Transverse colon (tissue), 4 donors: ENCODE results near the gene ABRACL.

ENCODE experiments used
- CTCF ChIP-seq, 5 experiments: fragments of 200-600 bp in 3 of 5; fragments of 450-650 bp in 2 of 5; sonication (generic) in 3 of 5; IDR thresholded peaks; 1 replicate in 2 of 5; 2 replicates in 3 of 5; pipeline ENCODE4 v1.5.1; 2016 to 2017; ENCODE audit warnings: antibody characterized with exemption in 5 of 5, inconsistent platforms in 3 of 5, mild to moderate bottlenecking in 2 of 5, moderate library complexity in 1 of 5
- POLR2A ChIP-seq: fragments of 450-650 bp; IDR thresholded peaks from one replicate; pipeline ENCODE4 v1.6.1; 2016; ENCODE audit warnings: antibody characterized with exemption, mild to moderate bottlenecking, moderate library complexity
- POLR2AphosphoS5 ChIP-seq, 3 donors: sonication (generic); formaldehyde crosslinking; IDR thresholded peaks; one replicate each; pipeline ENCODE4 v1.6.1; 2016; ENCODE audit warnings: antibody characterized with exemption in 3 of 3

GRCh38 chr6:139062932-139063646 lies 34.5 kb downstream of the ABRACL start:
- TF ChIP-seq CTCF (IDR thresholded peaks at IDR 0.05) (no peak), POLR2AphosphoS5 (IDR thresholded peaks at IDR 0.05) (no peak), POLR2A (no peak)
